Activated effector memory CD4-positive, alpha-beta T cell treated with anti-CD3 and anti-CD28 coated beads, Interleukin-2, amount 50 U/mL, for 16 hours (primary cell): ENCODE data around the gene ZNF772.
"Not testable (repeated sequence)": the region's sequence is repeated elsewhere in the genome, so short reads cannot be mapped to it uniquely, and the experiment has no call there.

Experiments
- DNase-seq: peaks from one replicate; pipeline ENCODE4 v3.0.0-alpha.2; 2020

The ZNF772 gene

DNA sequence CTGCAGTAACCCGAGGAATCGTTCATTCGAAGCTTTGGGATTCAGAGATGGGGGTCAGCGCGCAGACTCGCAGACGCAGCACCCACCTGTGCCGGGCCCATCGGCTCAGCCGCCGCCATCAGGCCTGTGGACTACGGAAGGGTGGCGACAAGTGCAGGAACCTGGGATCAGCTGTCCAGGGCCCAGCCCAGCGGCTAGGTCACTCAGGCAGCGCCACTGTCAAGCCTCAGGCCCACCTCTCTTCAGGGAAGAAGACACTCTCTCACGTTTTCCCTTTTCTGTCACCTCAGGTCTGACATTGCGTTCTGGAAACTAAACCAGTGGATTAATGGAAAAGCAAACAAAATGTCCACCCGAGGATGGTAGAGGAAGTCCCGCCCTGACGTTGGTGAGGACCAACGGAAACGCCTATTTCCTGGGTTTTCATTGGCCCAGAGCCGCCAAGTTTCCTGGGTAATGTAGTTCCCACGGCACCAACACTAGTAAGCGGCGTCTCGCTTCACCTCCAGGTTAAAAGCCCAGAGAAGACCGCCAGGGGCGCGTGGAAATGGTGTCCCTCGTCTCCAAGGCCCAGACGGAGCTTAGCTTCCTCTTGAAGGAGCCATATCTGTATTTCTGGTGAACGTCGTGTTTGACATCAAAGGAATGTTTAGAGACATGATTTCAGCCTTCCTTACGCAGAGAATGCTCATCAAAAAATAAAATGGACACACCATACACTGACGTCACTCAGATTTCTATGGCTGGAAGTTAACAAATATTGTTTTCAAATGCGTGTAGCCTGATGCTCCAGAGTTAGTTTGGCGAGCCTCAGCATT is at the start of gene ZNF772:
ZNF772 (minus strand) TSS at position 376 of the 818 bp plus-strand sequence; CDS start at position 119, 257 bp downstream.
- DNase-seq, result peak; percentile 94

DNA sequence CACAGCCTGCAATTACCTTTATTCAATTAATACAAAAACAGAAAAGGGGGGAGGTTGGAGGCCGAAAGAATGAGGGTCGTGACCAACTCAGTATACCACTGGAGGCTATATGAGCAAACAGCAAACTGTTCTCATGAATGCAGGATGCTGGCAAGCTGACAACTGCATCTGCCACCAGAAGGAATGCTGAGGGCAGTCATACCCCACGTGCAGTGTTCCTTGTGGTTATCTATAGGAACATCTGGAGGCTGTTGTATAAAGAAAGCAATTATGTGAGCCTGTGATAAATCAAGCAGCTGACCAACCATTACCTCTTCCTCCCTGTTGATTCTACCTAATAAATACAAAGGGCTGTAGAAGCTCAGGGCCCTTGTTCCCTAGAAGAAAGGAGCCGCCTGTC is 40.7 kb upstream of the ZNF772 start:
- DNase-seq, result not testable (repeated sequence)

DNA sequence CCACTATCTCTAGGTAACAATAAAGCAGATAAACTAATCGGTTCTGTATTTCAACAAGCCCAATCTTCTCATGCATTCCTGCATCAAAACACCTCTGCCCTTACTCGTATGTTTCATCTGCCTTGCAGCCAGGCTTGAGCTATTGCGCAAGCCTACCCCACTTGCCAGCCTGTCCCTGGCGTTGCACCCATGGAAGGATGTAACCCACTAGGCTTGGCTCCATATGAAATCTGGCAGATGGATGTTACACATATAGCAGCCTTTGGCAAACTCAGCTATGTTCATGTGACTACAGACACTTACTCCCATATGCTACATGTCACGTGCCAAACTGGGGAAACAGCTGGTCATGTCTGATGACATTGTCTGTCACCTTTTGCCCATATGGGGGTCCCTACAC is 37.9 kb upstream of the ZNF772 start:
- DNase-seq, result no peak

DNA sequence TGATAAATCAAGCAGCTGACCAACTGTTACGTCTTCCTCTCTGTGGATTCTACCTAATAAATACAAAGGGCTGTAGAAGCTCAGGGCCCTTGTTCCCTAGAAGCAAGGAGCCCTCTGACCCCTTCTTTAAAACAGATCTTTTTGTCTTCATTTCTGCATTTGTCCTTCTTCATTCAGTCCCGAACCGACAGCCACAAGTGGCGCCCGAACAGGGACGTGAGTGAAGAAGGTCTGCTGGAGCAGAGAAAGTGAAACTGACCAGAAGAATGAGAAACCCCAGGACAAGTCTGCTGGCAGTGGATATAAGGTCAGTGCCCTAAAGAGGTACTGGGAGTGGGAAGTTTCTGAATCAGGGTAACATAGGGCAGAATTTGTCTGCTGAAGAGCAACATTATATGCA is 35.5 kb upstream of the ZNF772 start:
- no peak for DNase-seq

DNA sequence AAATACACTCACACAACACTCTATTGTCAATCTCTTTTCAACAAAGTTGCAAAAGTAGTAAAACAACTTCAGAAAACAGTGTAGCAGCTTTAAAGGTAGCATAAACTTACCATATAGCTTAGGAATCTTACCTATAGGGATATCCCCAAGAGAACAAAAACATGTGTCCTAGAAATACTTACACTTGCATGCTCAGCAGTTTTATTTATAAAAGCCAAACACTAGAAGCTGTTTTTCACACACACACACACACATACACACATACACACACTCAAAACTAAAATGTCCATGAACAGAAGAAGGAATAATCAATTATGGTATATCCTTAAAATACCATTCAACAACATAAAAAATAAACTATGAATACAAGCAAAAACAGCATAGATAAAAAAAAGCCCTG is 34.1 kb upstream of the ZNF772 start:
- no peak for DNase-seq

DNA sequence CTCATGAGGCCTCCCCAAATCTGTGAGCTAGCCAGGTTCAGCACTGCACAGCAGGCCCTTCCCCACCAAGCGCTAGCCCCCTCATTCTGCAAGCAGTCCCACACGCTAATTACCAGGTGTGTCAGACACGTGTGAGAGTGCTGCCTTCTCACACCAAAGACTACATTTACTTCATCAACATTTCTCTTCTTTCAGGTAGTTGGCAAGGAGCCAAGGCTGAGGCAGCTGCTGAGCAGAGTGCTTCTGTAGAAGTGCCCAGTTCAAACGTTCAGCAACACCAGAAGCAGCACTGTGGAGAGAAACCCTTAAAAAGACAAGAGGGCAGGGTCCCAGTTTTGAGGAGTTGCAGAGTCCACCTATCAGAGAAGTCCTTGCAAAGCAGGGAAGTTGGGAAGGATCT is 28.8 kb upstream of the ZNF772 start:
- no peak for DNase-seq

DNA sequence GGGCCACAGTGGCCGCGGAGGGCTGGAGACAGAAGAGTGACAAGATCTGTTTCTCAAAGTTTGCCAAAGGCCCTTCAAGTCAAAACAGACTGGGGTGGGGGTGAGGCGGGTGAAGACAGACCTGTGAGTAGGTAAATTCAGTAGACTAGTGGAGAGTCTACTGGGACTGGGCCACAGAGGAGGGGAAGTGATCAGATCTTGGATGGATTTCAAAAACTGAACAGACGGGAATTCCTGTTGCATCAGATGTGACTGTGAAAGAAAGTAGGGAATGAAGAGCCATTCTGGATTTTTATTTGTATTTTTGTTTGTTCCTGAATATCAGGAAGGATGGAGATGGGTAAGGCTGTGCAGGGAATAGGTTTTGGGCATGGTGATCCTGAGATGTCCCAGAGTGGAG is 23.0 kb upstream of the ZNF772 start:
- not testable (repeated sequence) for DNase-seq

DNA sequence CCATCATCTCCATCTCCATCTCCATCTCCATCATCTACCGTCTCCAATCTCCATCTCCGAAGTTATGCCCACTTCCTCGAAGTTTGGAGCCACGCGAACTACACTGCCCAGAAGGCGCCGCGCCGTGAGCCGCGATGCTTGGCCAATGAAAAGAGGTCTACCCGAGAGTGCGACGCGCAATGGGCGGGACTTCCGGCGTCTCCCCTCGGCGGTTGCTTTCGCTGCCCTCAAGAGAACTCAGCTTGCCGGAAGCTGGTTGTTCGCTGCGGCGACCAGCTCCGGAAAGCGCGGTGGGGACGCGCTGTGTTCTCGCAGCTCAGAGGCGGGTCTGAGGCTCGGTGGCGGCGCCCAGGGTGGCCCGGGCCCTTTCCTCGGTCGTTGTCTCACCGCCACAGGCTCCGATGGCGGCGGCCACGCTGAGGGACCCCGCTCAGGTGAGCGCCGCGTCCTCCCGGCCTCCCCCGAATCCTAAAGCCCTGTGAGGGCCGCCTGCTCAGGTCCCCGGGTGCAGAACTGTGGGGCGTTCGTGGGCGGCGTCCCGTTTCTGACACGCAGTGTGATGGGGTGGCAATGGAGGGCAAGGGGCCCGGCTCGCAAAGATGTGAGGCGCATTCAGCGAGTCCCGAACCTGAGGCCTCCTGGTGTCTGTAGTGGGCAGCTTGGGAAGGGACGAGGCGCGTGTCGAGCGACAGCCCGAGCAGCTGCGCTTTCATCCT is 22.5 kb upstream of the ZNF772 start, which contains the start of gene ZNF773:
ZNF773 (plus strand) TSS at position 259 of the 716 bp plus-strand sequence; CDS start at position 402, 143 bp downstream.
- peak; percentile 98 for DNase-seq

DNA sequence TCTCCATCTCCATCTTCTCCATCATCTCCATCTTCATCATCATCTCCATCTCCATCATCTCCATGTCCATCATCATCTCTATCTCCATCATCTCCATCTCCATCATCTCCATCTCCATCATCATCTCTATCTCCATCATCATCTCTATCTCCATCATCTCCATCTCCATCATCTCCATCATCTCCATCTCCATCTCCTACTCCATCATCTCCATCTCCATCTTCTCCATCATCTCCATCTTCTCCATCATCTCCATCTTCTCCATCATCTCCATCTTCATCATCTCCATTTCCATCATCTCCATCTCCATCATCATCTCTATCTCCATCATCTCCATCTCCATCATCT is 21.9 kb upstream of the ZNF772 start:
- DNase-seq, result not testable (repeated sequence)

DNA sequence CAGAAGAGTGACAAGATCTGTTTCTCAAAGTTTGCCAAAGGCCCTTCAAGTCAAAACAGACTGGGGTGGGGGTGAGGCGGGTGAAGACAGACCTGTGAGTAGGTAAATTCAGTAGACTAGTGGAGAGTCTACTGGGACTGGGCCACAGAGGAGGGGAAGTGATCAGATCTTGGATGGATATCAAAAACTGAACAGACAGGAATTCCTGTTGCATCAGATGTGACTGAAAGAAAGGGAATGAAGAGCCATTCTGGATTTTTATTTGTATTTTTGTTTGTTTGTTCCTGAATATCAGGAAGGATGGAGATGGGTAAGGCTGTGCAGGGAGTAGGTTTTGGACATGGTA is 10.9 kb upstream of the ZNF772 start:
- not testable (repeated sequence) for DNase-seq

DNA sequence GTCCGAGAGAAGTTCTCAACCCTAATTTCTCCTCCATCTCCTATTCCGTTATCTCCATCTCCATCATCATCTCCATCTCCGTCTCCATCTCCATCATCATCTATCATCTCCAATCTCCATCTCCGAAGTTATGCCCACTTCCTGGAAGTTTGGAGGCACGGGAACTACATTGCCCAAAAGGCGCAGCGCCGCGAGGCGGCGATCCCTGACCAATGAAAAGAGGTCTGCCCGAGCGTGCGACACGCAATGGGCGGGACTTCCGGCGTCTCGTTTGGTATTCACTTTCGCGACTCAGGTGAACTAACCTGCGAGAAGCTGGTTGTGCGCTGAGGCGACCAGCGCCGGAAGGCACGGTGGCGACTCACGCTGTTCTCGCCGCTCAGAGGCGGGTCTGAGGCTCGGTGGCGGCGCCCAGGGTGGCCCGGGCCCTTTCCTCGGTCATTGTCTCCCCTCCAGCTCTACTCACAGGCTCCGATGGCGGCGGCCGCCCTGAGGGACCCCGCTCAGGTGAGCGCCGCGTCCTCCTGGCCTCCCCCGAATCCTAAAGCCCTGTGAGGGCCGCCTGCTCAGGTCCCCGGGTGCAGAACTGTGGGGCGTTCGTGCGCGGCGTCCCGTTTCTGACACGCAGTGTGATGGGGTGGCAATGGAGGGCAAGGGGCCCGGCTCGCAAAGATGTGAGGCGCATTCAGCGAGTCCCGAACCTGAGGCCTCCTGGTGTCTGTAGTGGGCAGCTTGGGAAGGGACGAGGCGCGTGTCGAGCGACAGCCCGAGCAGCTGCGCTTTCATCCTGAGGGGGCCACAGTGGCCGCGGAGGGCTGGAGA is 10.3 kb upstream of the ZNF772 start, which contains the start of gene ZNF419:
ZNF419 (plus strand) TSS at position 274 of the 822 bp plus-strand sequence; CDS start at position 475, 201 bp downstream.
- peak; percentile 98 for DNase-seq

DNA sequence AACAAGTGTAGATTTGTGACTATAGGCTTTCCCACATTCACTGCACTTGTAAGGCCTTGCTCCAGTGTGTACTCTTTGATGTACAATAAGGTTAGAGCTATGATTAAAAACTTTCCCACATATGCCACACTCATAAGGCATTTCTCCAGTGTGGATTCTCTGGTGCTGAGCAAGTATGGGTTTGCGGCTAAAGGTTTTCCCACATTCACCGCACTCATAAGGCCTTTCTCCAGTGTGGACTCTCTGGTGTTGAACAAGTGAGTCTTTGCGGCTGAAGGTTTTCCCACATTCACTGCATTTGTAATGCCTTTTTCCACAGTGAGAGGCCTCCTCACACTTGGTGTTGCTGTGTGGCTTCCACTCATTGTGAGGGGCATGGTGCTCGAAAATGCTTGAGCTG is 3.7 kb downstream of the ZNF772 start:
- DNase-seq, result no peak

DNA sequence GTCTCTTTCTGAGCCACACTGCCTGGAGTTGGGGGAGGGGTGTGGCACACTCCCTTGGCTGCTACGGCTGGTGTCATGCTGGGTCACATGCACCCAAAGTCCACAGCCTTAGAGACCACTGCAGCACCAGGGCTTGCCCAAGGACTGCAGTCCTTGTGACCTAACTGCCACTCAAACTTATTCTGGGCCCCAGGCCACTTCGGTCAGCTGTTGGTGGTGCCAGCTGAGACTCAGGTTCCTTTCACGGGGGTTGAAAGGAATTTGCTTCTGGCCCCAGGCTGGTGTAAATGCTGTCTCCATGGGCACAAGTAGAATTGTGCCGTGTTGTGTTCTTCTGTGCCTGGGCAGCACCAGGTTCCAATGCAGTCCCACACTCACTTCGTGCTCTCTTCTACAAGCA is 10.9 kb downstream of the ZNF772 start:
- DNase-seq, result no peak

DNA sequence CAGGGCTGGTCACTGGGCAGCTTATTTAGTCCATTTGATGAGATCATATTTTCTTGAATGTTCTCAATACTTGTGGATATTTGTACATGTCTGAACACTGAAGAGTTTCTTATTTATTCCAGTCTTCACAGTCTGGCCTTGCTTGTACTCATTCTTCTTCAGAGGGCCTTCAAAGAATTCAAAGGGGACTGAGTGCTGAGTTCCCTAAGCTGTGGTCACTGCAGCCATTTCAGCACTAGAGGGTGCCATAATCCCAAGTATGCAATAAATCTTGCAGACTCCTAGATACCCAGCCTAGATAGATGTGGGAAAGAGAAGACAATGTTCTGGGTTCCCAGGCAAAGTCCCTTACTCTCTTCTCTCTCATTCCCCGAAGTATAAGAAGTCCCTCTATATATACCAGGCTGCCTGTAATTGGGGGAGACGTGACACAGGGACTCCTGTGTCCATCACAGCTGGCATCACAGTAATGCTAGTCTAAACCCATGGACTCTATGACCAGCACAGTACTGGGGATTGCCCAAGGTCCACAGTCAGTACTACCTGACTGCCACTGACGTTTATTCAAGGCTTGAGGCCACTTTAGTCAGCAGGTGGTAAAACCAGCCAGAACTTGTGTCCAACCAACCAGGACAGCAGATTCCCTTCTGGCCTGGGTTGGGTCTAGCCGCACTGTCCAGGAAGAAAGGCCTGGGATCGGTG is 11.5 kb downstream of the ZNF772 start:
- DNase-seq, result no peak

DNA sequence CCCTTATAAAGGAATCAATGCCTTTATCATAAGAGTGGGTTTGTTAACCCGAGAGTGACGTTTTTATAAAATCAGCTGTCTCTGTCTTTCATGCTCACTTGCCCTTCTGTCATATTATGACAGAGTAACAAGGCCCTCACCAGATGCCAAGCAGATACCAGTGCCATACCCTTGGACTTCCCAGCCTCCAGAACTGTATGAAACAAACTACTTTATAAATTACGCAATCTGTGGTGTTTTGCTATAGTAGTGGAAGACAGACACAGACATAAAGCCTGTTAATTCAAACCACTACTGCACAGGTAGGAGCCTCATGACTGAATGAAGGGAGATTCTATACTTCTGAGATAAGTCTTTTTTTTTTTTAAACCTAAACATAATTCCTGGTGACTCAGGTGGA is 25.1 kb downstream of the ZNF772 start:
- DNase-seq, result no peak

DNA sequence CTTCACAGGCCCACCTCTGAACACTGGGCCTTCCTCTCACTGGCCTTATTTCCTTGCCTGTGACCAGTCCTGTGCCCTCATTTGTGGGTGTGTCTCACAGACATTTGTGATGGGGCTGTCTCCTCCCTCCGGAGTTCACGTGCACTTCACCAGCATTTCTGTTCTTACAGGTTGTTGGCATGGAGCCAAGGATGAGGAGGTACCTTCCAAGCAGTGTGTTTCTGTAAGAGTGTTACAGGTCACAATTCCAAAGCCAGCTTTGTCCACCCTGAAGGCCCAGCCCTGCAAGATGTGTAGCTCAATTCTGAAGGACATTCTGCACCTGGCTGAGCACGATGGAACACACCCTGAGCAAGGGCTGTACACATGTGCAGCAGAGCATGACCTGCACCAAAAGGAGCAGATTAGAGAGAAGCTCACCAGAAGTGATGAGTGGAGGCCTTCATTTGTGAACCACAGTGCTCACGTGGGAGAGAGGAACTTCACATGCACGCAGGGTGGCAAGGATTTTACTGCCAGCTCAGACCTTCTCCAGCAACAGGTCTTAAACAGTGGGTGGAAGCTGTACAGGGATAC is 34.2 kb downstream of the ZNF772 start:
- no peak for DNase-seq

DNA sequence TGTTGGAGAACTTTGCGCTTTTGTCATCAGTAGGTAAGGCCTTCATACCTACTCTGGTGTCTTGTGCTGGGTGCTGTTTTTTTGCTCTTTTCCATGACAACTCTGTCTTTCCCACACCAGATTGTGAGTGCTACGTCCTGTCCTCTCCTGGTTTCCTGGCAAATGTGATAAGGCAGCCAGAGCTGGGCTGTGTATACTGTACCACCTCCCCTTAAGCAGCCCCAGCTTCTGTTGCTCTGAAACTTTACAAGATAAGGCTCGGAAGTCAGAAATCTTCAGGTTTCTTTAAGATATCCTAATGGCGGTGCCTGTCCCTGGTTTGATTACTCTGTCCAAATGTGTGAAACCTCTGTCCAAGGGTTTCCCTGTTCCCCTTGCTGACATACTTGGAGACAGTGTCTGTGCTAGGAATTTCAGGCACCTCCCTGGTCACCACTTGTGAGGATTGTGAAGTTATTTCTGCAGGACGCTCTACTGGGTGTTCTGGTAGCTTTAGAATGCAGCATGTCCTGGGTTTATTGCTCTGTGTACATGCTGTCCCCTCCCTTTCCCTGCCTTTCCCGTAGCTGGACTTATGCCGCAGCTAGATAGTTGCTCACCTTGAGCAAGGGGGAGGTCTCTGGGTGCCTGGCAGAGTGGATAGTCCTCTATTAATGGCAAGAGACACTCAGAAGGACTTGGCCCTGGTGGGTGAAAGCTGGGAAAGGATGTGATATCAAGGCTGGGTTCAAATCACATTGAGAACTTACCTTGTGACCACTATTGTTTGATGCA is 35.2 kb downstream of the ZNF772 start:
- DNase-seq, result no peak

DNA sequence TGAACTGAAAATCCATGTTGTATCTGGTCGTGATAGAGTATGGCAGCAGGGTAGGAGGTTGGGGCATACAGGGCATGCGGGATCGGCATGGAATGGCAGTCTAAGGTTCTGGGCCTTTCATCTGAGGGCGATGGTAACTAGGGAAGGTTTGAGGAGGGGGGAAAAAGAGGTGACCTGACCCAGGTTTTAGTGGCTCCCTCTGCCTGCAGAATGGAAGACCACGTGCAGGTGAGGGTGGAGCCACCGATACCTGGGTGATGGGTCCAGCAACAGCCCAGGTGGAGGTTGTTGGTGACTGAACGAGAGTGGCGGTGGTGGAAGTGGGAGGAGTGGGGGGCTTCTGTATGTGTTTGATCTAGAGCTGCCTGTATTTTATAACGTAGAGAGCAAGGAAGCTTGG is 38.4 kb downstream of the ZNF772 start:
- DNase-seq, result no peak

DNA sequence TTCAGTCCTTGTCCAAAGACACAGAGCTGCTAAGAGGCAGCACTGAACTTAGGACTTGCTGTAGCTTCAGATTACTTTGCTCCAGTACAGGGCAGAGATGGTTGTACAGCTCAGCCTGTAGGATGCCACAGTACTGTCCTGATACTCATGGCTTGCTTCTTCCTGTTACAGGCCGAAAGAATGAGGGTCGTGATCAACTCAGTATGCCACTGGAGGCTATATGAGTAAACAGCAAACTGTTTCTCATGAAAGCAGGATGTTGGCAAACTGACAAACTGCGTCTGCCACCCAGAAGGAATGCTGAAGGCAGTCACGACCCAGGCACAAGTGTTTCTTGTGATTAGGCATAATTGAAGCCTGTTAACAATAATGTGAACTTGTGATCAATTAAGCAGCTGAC is 39.4 kb downstream of the ZNF772 start:
- no peak for DNase-seq

DNA sequence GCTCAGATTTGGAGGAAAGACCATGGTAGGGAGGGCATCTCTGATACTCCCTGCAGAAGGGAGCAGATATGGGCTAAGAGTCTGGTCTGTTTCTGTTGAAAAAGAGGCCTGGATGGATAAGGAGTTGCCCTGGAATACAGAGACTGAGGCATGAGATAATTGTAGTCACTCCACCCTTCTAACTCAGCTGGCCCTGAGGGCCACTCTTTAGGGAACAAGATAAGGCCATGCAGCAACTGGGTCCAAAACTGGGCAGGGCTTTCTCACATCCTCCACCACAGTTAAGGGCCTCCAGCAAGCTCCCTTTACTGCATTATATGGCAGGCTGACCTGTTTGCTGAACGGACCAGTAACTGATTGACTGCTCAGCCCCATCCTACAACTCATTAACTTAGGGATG is 40.9 kb downstream of the ZNF772 start:
- DNase-seq, result no peak
